HCT116 (cell line): ENCODE results near the gene FBN1.

Source experiments
- CBX3 ChIP-seq: IDR thresholded peaks from 2 replicates; pipeline ENCODE4 v1.6.1; 2012; ENCODE audit warnings: low read depth
- CEBPB ChIP-seq: IDR thresholded peaks from 2 replicates; pipeline ENCODE4 v1.6.1; 2012; ENCODE audit warnings: low read depth
- CTCF ChIP-seq, 3 experiments: fragments of 200-600 bp in 1 of 3; sonication (generic) in 1 of 3; IDR thresholded peaks in 2 of 3; conservative IDR thresholded peaks in 1 of 3; 2 replicates each; pipeline ENCODE4 v1.5.1; 2012 to 2017; ENCODE audit warnings: low read depth in 2 of 3, low read length in 2 of 3, antibody characterized with exemption in 1 of 3, borderline replicate concordance in 1 of 3, control low read depth in 1 of 3, mild to moderate bottlenecking in 1 of 3, mixed read lengths in 1 of 3, mixed run types in 1 of 3, moderate library complexity in 1 of 3; ENCODE audit not compliant: insufficient read depth in 1 of 3
- EZH2 ChIP-seq: fragments of 200-600 bp; sonication (generic); IDR thresholded peaks from 2 replicates; pipeline ENCODE4 v1.6.1; 2017; ENCODE audit warnings: antibody characterized with exemption, mixed run types
- EZH2phosphoT487 ChIP-seq: fragments of 200-600 bp; IDR thresholded peaks from 2 replicates; pipeline ENCODE4 v1.6.1; 2018; ENCODE audit warnings: antibody characterized with exemption, borderline replicate concordance
- POLR2A ChIP-seq: IDR thresholded peaks from 2 replicates; pipeline ENCODE4 v1.7.0; 2011; ENCODE audit warnings: borderline replicate concordance; ENCODE audit not compliant: insufficient read depth, insufficient read length; ENCODE audit errors: extremely low read depth
- RAD21 ChIP-seq: IDR thresholded peaks from 2 replicates; pipeline ENCODE4 v1.6.1; 2012; ENCODE audit warnings: low read depth, mild to moderate bottlenecking
- REST ChIP-seq: IDR thresholded peaks from 2 replicates; pipeline ENCODE4 v1.6.1; 2012; ENCODE audit warnings: low read depth
- ZNF274 ChIP-seq: fragments of 200-500 bp; sonication (Bioruptor generic); IDR thresholded peaks from 2 replicates; pipeline ENCODE4 v1.6.1; 2014; ENCODE audit warnings: mild to moderate bottlenecking, low read depth, low read length, inconsistent platforms

- TF ChIP-seq CTCF (IDR thresholded peaks at IDR 0.05 in 2 of 3, conservative IDR thresholded peaks at IDR 0.05 in 1 of 3; ENCODE audit: borderline replicate concordance in 1 of 3, insufficient read depth in 1 of 3, low read depth in 2 of 3, low read length in 2 of 3): no peak
- TF ChIP-seq EZH2: no peak
- TF ChIP-seq CBX3: no peak
- no peak for TF ChIP-seq POLR2A
- TF ChIP-seq CEBPB: no peak
- no peak for TF ChIP-seq ZNF274
- TF ChIP-seq RAD21: no peak
- TF ChIP-seq REST: no peak
- no peak for TF ChIP-seq EZH2phosphoT487
Measured at GRCh38 chr15:48653216-48653615, 7.7 kb upstream of the FBN1 start.
